PC-9 (cell line): ENCODE measurements around the gene LBP. TPM values are rescaled to one million over a fixed set of nuclear protein-coding genes. Genes with fewer than 3 reads are reported as not detected.

Source experiments
- BruUV-seq: library from RNA; stranded (reverse); fragments of 400-500 nt; replicated peaks from 2 replicates; lab custom pipeline; 2021; lab: Mats Ljungman, UMichigan
- CTCF ChIA-PET: fragments of 300-600 bp; sonication (Branson Sonifier 250); formaldehyde crosslinking; loops from one replicate; lab custom pipeline; 2022; ENCODE audit warnings: antibody characterized with exemption; lab: Charles Lee
- POLR2A ChIA-PET: fragments of 300-600 bp; sonication (Branson Sonifier 250); formaldehyde crosslinking; loops from one replicate; lab custom pipeline; 2022; ENCODE audit warnings: antibody characterized with exemption; ENCODE audit not compliant: unreplicated experiment; lab: Charles Lee
- DNase-seq, 2 experiments: peaks; one replicate each; pipeline versions ENCODE4 v3.0.0 to v3.0.0-alpha.2; 2015 to 2022; ENCODE audit warnings: mixed read lengths in 1 of 2
- H2AFZ ChIP-seq: fragments of 200-600 bp; sonication (generic); 2 replicates; pipeline ENCODE4 v1.8.1; 2017; ENCODE audit warnings: antibody characterized with exemption
- H3F3A ChIP-seq: fragments of 200-600 bp; sonication (generic); 2 replicates; pipeline ENCODE4 v1.8.1; 2017; ENCODE audit warnings: antibody characterized with exemption, mild to moderate bottlenecking, low read depth; ENCODE audit not compliant: insufficient read depth
- H3K27ac ChIP-seq: fragments of 200-600 bp; sonication (generic); 2 replicates; pipeline ENCODE4 v1.6.1; 2016; ENCODE audit warnings: mixed run types
- H3K27me3 ChIP-seq: fragments of 200-600 bp; sonication (generic); 2 replicates; pipeline ENCODE4 v1.6.1; 2016; ENCODE audit warnings: low read depth, mixed run types; ENCODE audit not compliant: insufficient read depth
- H3K36me3 ChIP-seq: fragments of 200-600 bp; sonication (generic); 2 replicates; pipeline ENCODE4 v1.6.1; 2016; ENCODE audit warnings: low read depth, mixed run types
- H3K4me1 ChIP-seq: fragments of 200-600 bp; sonication (generic); replicated peaks from 2 replicates; pipeline ENCODE4 v1.6.1; 2016; ENCODE audit warnings: mixed run types; ENCODE audit not compliant: insufficient read depth
- H3K4me2 ChIP-seq: fragments of 200-600 bp; sonication (generic); 2 replicates; pipeline ENCODE4 v1.6.1; 2017; ENCODE audit warnings: mixed run types
- H3K4me3 ChIP-seq: fragments of 200-600 bp; sonication (generic); 2 replicates; pipeline ENCODE4 v1.6.1; 2016; ENCODE audit warnings: mixed run types
- H3K79me2 ChIP-seq: fragments of 200-600 bp; sonication (generic); 2 replicates; pipeline ENCODE4 v1.6.1; 2017; ENCODE audit warnings: low read depth, mixed run types
- H3K9me2 ChIP-seq: fragments of 200-600 bp; sonication (generic); 2 replicates; pipeline ENCODE4 v1.8.1; 2017; ENCODE audit warnings: mild to moderate bottlenecking; ENCODE audit not compliant: insufficient read depth
- H3K9me3 ChIP-seq: fragments of 200-600 bp; sonication (generic); 2 replicates; pipeline ENCODE4 v1.8.1; 2016; ENCODE audit warnings: low read depth; ENCODE audit not compliant: insufficient read depth
- H4K20me1 ChIP-seq: fragments of 200-600 bp; sonication (generic); 2 replicates; pipeline ENCODE4 v1.8.1; 2017; ENCODE audit not compliant: insufficient read depth
- CTCF ChIP-seq: fragments of 200-600 bp; sonication (generic); conservative IDR thresholded peaks from 2 replicates; pipeline ENCODE4 v1.6.1; 2017; ENCODE audit warnings: mixed run types, antibody characterized with exemption, mild to moderate bottlenecking, moderate library complexity
- EZH2 ChIP-seq: fragments of 200-600 bp; sonication (generic); IDR thresholded peaks from 2 replicates; pipeline ENCODE4 v1.8.0; 2017; ENCODE audit warnings: antibody characterized with exemption, low read depth
- intact Hi-C: fragments of 100-400 bp; cut with micrococcal nuclease; formaldehyde crosslinking; loops from one replicate; pipeline ENCODE4 v1.10.0; 2022; ENCODE audit not compliant: unreplicated experiment
- total RNA-seq: library from RNA; stranded (reverse); gene quantifications from 2 replicates; pipeline ENCODE4 v1.2.3, GENCODE V29; 2021

Gene LBP
- total RNA-seq, 1 experiment from 2014 or later, result not detected

DNA sequence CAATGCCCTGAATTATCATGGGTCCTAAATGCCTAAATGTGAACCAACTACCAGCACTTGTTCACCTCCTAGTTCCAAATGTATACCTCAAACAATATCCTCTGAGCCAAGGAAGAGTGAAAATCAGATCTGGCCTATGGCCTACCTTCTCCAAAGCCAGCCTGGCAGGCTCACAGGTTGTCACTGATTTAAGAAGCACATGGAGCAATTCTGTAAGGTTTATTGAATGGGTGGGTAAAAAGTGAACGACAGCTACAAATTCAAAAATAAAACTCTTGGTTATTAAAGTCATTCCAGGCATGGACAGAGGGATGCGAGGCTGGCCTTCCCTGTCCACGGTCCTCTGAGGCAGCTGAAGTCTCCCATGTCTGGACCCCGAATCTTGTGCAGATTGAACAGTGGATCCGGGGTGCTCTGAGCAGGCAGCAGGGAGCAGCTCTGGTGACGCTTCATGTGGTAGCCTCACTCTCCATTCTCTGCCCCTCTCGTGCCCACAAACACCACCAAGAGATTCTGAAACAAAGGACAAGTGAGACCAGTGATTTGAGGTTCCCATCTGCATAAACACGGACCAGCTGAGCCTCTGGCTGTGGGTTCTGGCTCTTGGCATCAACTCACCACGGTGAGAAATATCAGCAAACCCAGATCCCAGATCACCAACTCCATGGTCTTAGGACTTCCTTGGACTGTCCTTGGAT lies 74.3 kb downstream of the LBP start:
- Histone ChIP-seq H4K20me1 (peaks cover 74% of the 10 kb centered on the region), H3K4me3 (no peak overlapping the region), H3K27ac (no peak overlapping the region), H3K36me3 (peaks cover 68% of the 10 kb centered on the region), H3K9me3 (no peaks in the 10 kb centered on the region), H3K4me1 (no peaks in the 10 kb centered on the region), H3K79me2 (peaks cover 29% of the 10 kb centered on the region), H3K4me2 (no peak overlapping the region), H3F3A (peaks cover 93% of the 10 kb centered on the region), H2AFZ (no peak overlapping the region), H3K27me3 (no peaks in the 10 kb centered on the region), H3K9me2 (no peaks in the 10 kb centered on the region)
- BruUV-seq, result no TSS peak
- DNase-seq, result no peak
- POLR2A ChIA-PET, result no interaction called here
- intact Hi-C loops, result no loop called here
- CTCF ChIA-PET, result no interaction called here
- TF ChIP-seq EZH2, result no peak
- no peak for TF ChIP-seq CTCF

DNA sequence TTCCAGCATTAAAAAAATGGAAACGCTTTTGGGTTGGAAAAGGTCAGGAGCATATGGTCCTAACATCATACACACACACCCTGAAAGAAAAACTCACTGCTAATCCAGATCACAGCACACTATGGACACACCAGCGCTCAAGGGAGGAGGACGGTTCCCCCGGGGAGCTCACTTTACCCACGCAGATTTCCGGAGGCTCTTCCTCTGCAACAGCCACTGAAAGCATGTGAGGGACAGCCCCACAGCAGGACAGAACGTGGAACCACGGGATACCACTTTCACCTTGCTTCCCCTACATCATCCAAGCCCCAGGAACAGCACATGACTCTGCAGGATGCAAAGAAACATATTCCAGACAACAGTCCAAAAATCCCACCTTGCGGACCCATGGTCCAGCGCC lies 75.6 kb downstream of the LBP start:
- no peak for DNase-seq
- TF ChIP-seq EZH2, result no peak
- no peak for TF ChIP-seq CTCF
- intact Hi-C loops, result no loop called here
- POLR2A ChIA-PET, result no interaction called here
- Histone ChIP-seq H3K27me3 (no peaks in the 10 kb centered on the region), H3K36me3 (peaks cover 80% of the 10 kb centered on the region), H3K4me3 (no peak overlapping the region), H3K4me1 (no peaks in the 10 kb centered on the region), H4K20me1 (peaks cover 84% of the 10 kb centered on the region), H3K9me2 (no peaks in the 10 kb centered on the region), H2AFZ (no peak overlapping the region), H3K79me2 (peaks cover 42% of the 10 kb centered on the region), H3K27ac (no peak overlapping the region), H3F3A (peaks cover 95% of the 10 kb centered on the region), H3K9me3 (no peaks in the 10 kb centered on the region), H3K4me2 (no peak overlapping the region)
- CTCF ChIA-PET, result no interaction called here
- BruUV-seq, result no TSS peak

GRCh38 chr20:38423541-38423940 lies 77.3 kb downstream of the LBP start:
- TF ChIP-seq EZH2 (no peak), CTCF (no peak)
- H3K4me2 ChIP-seq, result no peak overlapping the region
- no peak overlapping the region for H3K27ac ChIP-seq
- H3K79me2 ChIP-seq, result peaks cover 58% of the 10 kb centered on the region
- H3K9me3 ChIP-seq, result no peaks in the 10 kb centered on the region
- ChIA-PET CTCF (interaction anchor here (0.6 kb wide), 1 partner anchor 203 kb away, joined by 4 read pairs; no protein-coding TSS in a partner anchor), POLR2A (no interaction called here)
- H3K9me2 ChIP-seq, result no peaks in the 10 kb centered on the region
- BruUV-seq, result no TSS peak
- DNase-seq, result no peak
- H3K27me3 ChIP-seq, result no peaks in the 10 kb centered on the region
- H3K4me3 ChIP-seq, result no peak overlapping the region
- H3F3A ChIP-seq, result peaks cover 96% of the 10 kb centered on the region
- H3K4me1 ChIP-seq, result no peaks in the 10 kb centered on the region
- intact Hi-C loops, result no loop called here
- peaks cover 100% of the 10 kb centered on the region for H4K20me1 ChIP-seq
- no peak overlapping the region for H2AFZ ChIP-seq
- peaks cover 93% of the 10 kb centered on the region for H3K36me3 ChIP-seq
